ENCODE data around the gene SLC37A1. TPM values are rescaled to one million over a fixed set of nuclear protein-coding genes. Genes with fewer than 3 reads are reported as not detected.

The SLC37A1 gene
- total and polyA plus RNA-seq, 9 of the 15 experiments (the other 6 are each of a cell fraction or from before 2014, with no cell fraction given) = 0.06 to 3.4 (median 0.40) TPM

DNA sequence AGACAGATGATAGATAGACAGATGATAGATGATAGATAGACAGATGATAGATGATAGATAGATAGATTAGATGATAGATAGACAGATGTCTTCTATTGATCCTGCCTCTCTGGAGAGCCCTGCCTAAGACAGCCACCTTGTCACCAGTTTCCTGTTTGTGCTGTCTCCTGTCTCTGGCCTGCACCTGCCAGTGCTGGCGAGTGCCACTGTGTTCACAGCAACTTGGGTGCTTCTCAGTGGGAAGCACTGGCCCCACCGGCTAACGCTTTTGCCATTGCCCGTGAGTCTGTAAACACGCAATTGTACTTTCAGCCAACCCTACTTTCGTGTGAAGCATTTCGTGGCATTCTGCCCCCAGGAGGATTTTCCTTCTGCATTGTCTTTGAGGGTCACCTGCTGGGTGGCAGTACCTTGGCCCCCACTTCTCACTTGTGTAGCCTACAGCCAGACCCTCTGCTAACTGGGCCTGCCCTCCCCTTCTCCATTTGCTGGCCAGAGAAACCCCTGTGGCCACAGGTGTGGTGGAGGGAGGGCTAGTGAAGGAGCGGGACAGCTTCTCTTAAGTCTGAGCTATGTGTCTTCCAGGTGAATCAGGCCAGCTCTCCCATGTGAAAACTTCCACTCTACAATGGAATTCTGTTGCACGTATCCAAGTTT, 116.4 kb downstream of the SLC37A1 start:
- Histone ChIP-seq H3K9ac (ENCODE audit: insufficient read depth in 1 of 2, low read depth in 2 of 2, low read length in 2 of 2) (no peak overlapping the region), H3K36me3 (ENCODE audit: control insufficient read depth, insufficient read depth, low read length) (no peaks in the 10 kb centered on the region), H3K27ac (ENCODE audit: extremely low read depth, low read depth, low read length) (no peak overlapping the region), H3K9me1 (ENCODE audit: control insufficient read depth, insufficient read depth, low read length) (no peaks in the 10 kb centered on the region), H2AFZ (ENCODE audit: low read depth, low read length) (no peak overlapping the region), H3K27me3 (ENCODE audit: control insufficient read depth in 2 of 2, insufficient read depth in 2 of 2, low read length in 2 of 2) (peaks cover 6 to 38% of the 10 kb centered on the region in 2 experiments; a peak in 3 of 5 replicates), H3K4me1 (replicated peaks in 1 of 2; ENCODE audit: control insufficient read depth in 2 of 2, insufficient read depth in 2 of 2, low read length in 2 of 2) (no peaks in the 10 kb centered on the region), H3K4me3 (no peak overlapping the region), H3K9me3 (replicated peaks; ENCODE audit: control insufficient read depth, insufficient read depth, low read depth, low read length) (peaks cover 4% of the 10 kb centered on the region; the same call in 1 of the 2 replicates), H3K4me2 (ENCODE audit: insufficient read depth, low read length) (no peak overlapping the region), H3K79me2 (ENCODE audit: control insufficient read depth, insufficient read depth, low read length) (no peaks in the 10 kb centered on the region), H4K20me1 (replicated peaks; ENCODE audit: control insufficient read depth, insufficient read depth, low read length) (no peaks in the 10 kb centered on the region)
- FAIRE-seq (no peak), ATAC-seq (no peak), DNase-seq (ENCODE audit: extremely low read depth in 1 of 4, low spot score in 3 of 4) (no peak)
- POLR2A ChIA-PET = no interaction called here
- TF ChIP-seq CSDE1 (IDR thresholded peaks at IDR 0.05) (no peak), CREBBP (IDR thresholded peaks at IDR 0.05; ENCODE audit: low read depth, low read length) (peak; percentile 82)
- intact Hi-C loops (cut with micrococcal nuclease) = no loop called here
- BruUV-seq (replicated peaks) = no TSS peak
- in situ Hi-C loops (cut with MboI) = no loop called here
- CTCF ChIA-PET (ENCODE audit: low intra/inter-chr PET ratio) = no interaction called here
- 51% methylated on average over 9 of the region's 9 CpGs for WGBS (ENCODE audit: insufficient coverage, low coverage, missing lambda C conversion rate)

DNA sequence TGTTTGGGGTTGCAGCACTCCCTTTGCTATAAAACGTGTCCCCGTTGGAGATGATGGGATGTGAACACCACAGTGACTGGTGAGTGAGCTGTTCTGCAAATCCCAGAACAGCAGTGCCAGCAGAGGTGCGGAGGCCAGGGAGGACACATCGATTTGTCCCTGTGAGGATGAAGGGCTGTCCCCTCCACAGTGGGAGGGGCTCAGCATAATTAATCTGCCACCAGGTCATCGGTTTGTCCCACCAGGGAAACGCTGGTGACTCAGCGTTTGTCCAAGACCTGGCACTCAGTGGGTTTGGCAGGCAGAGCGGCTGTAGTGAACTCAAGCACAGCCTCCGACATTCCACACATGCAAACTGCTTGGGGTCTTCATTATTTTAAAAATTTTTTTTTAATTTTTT, 117.0 kb downstream of the SLC37A1 start:
- Histone ChIP-seq H3K9me3 (replicated peaks; ENCODE audit: control insufficient read depth, insufficient read depth, low read depth, low read length) (peaks cover 4% of the 10 kb centered on the region; the same call in 1 of the 2 replicates), H3K27ac (ENCODE audit: extremely low read depth, low read depth, low read length) (no peak overlapping the region), H3K9me1 (ENCODE audit: control insufficient read depth, insufficient read depth, low read length) (no peaks in the 10 kb centered on the region), H2AFZ (ENCODE audit: low read depth, low read length) (no peak overlapping the region), H3K4me1 (replicated peaks in 1 of 2; ENCODE audit: control insufficient read depth in 2 of 2, insufficient read depth in 2 of 2, low read length in 2 of 2) (no peaks in the 10 kb centered on the region), H3K4me3 (no peak overlapping the region), H3K79me2 (ENCODE audit: control insufficient read depth, insufficient read depth, low read length) (no peaks in the 10 kb centered on the region), H3K4me2 (ENCODE audit: insufficient read depth, low read length) (no peak overlapping the region), H3K36me3 (ENCODE audit: control insufficient read depth, insufficient read depth, low read length) (no peaks in the 10 kb centered on the region), H3K27me3 (ENCODE audit: control insufficient read depth in 2 of 2, insufficient read depth in 2 of 2, low read length in 2 of 2) (peaks cover 6 to 33% of the 10 kb centered on the region in 2 experiments; a peak in 3 of 5 replicates), H4K20me1 (replicated peaks; ENCODE audit: control insufficient read depth, insufficient read depth, low read length) (no peaks in the 10 kb centered on the region), H3K9ac (ENCODE audit: insufficient read depth in 1 of 2, low read depth in 2 of 2, low read length in 2 of 2) (no peak overlapping the region)
- in situ Hi-C loops (cut with MboI) (no loop called here), intact Hi-C loops (cut with micrococcal nuclease) (no loop called here)
- ATAC-seq (no peak), FAIRE-seq (no peak), DNase-seq (ENCODE audit: extremely low read depth in 1 of 4, low spot score in 3 of 4) (no peak)
- 2% methylated on average over 9 of the region's 9 CpGs for WGBS (ENCODE audit: insufficient coverage, low coverage, missing lambda C conversion rate)
- ChIA-PET CTCF (ENCODE audit: low intra/inter-chr PET ratio) (no interaction called here), POLR2A (no interaction called here)
- TF ChIP-seq SAP30 (IDR thresholded peaks at IDR 0.05; ENCODE audit: borderline replicate concordance, insufficient read depth, low read depth, low read length, poor library complexity, severe bottlenecking) = no peak
- TF ChIP-seq BMI1 (IDR thresholded peaks at IDR 0.05; ENCODE audit: low read length) = no peak
- TF ChIP-seq SMC3 (conservative IDR thresholded peaks at IDR 0.05; ENCODE audit: insufficient read depth, low read depth, low read length) = no peak
- no TSS peak for BruUV-seq (replicated peaks)

Other genes with a start within 250 kb of the SLC37A1 start
- not detected in 2 replicates for gene TFF3, start 198.4 kb upstream of the SLC37A1 start, total RNA-seq (2014; rRNA removed)
- gene TFF3, start 198.4 kb upstream of the SLC37A1 start, total RNA-seq (2014; rRNA removed; fragmentation: Illumina TruSeq; extraction: Trizol) = not detected in 2 replicates
- not detected in 2 replicates for gene TFF3, start 198.4 kb upstream of the SLC37A1 start, total RNA-seq (2015; rRNA removed; fragmentation: Illumina TruSeq; extraction: Trizol)
- 0.72 and 0.78 TPM in 2 replicates for gene TFF3, start 198.4 kb upstream of the SLC37A1 start, total RNA-seq (2021)
- gene TFF3, start 198.4 kb upstream of the SLC37A1 start, polyA plus RNA-seq (2011; rRNA removed) = 0.07 TPM in 1 of 2 replicates, not detected in the other
- not detected in 2 replicates for gene TFF3, start 198.4 kb upstream of the SLC37A1 start, polyA plus RNA-seq (2014; fragmentation: Illumina TruSeq; extraction: Trizol)
- not detected for gene TFF3, start 198.4 kb upstream of the SLC37A1 start, polyA plus RNA-seq (2014; fragmentation: Nextera tagmentation; extraction: Ambion mirVana)
- gene TFF3, start 198.4 kb upstream of the SLC37A1 start, polyA plus RNA-seq (2014; rRNA removed) = not detected in 2 replicates
- gene TFF2, start 162.9 kb upstream of the SLC37A1 start, total RNA-seq (2014; rRNA removed) = not detected in 2 replicates
- gene TFF2, start 162.9 kb upstream of the SLC37A1 start, total RNA-seq (2014; rRNA removed; fragmentation: Illumina TruSeq; extraction: Trizol) = not detected in 2 replicates
- gene TFF2, start 162.9 kb upstream of the SLC37A1 start, total RNA-seq (2015; rRNA removed; fragmentation: Illumina TruSeq; extraction: Trizol) = not detected in 2 replicates
- gene TFF2, start 162.9 kb upstream of the SLC37A1 start, total RNA-seq (2021) = not detected in 2 replicates
- gene TFF2, start 162.9 kb upstream of the SLC37A1 start, polyA plus RNA-seq (2011; rRNA removed) = not detected in 2 replicates
- gene TFF2, start 162.9 kb upstream of the SLC37A1 start, polyA plus RNA-seq (2014; fragmentation: Illumina TruSeq; extraction: Trizol) = not detected in 2 replicates
- not detected for gene TFF2, start 162.9 kb upstream of the SLC37A1 start, polyA plus RNA-seq (2014; fragmentation: Nextera tagmentation; extraction: Ambion mirVana)
- gene TFF2, start 162.9 kb upstream of the SLC37A1 start, polyA plus RNA-seq (2014; rRNA removed) = not detected in 2 replicates
- gene TFF1, start 147.3 kb upstream of the SLC37A1 start, total RNA-seq (2014; rRNA removed) = not detected in 2 replicates
- gene TFF1, start 147.3 kb upstream of the SLC37A1 start, total RNA-seq (2014; rRNA removed; fragmentation: Illumina TruSeq; extraction: Trizol) = not detected in 2 replicates
- gene TFF1, start 147.3 kb upstream of the SLC37A1 start, total RNA-seq (2015; rRNA removed; fragmentation: Illumina TruSeq; extraction: Trizol) = not detected in 2 replicates
- gene TFF1, start 147.3 kb upstream of the SLC37A1 start, total RNA-seq (2021) = 0.31 and 0.98 TPM in 2 replicates
- gene TFF1, start 147.3 kb upstream of the SLC37A1 start, polyA plus RNA-seq (2011; rRNA removed) = not detected in 2 replicates
- not detected in 2 replicates for gene TFF1, start 147.3 kb upstream of the SLC37A1 start, polyA plus RNA-seq (2014; fragmentation: Illumina TruSeq; extraction: Trizol)
- gene TFF1, start 147.3 kb upstream of the SLC37A1 start, polyA plus RNA-seq (2014; fragmentation: Nextera tagmentation; extraction: Ambion mirVana) = not detected
- gene TFF1, start 147.3 kb upstream of the SLC37A1 start, polyA plus RNA-seq (2014; rRNA removed) = not detected in 2 replicates
- gene TMPRSS3, start 117.8 kb upstream of the SLC37A1 start, total RNA-seq (2014; rRNA removed) = not detected in 2 replicates
- not detected in 2 replicates for gene TMPRSS3, start 117.8 kb upstream of the SLC37A1 start, total RNA-seq (2014; rRNA removed; fragmentation: Illumina TruSeq; extraction: Trizol)
- not detected in 2 replicates for gene TMPRSS3, start 117.8 kb upstream of the SLC37A1 start, total RNA-seq (2015; rRNA removed; fragmentation: Illumina TruSeq; extraction: Trizol)
- not detected in 2 replicates for gene TMPRSS3, start 117.8 kb upstream of the SLC37A1 start, total RNA-seq (2021)
- gene TMPRSS3, start 117.8 kb upstream of the SLC37A1 start, polyA plus RNA-seq (2011; rRNA removed) = 0.04 and 0.07 TPM in 2 replicates
- gene TMPRSS3, start 117.8 kb upstream of the SLC37A1 start, polyA plus RNA-seq (2014; fragmentation: Illumina TruSeq; extraction: Trizol) = not detected in 2 replicates
- not detected for gene TMPRSS3, start 117.8 kb upstream of the SLC37A1 start, polyA plus RNA-seq (2014; fragmentation: Nextera tagmentation; extraction: Ambion mirVana)
- gene TMPRSS3, start 117.8 kb upstream of the SLC37A1 start, polyA plus RNA-seq (2014; rRNA removed) = not detected in 2 replicates
- 1.4 and 2.9 TPM in 2 replicates for gene UBASH3A, start 110.0 kb upstream of the SLC37A1 start, total RNA-seq (2014; rRNA removed)
- 0.35 and 0.47 TPM in 2 replicates for gene UBASH3A, start 110.0 kb upstream of the SLC37A1 start, total RNA-seq (2014; rRNA removed; fragmentation: Illumina TruSeq; extraction: Trizol)
- 0.90 and 1.1 TPM in 2 replicates for gene UBASH3A, start 110.0 kb upstream of the SLC37A1 start, total RNA-seq (2015; rRNA removed; fragmentation: Illumina TruSeq; extraction: Trizol)
- gene UBASH3A, start 110.0 kb upstream of the SLC37A1 start, total RNA-seq (2021) = 1.5 and 1.8 TPM in 2 replicates
- 1.4 and 4.4 TPM in 2 replicates for gene UBASH3A, start 110.0 kb upstream of the SLC37A1 start, polyA plus RNA-seq (2011; rRNA removed)
- 1.1 and 1.4 TPM in 2 replicates for gene UBASH3A, start 110.0 kb upstream of the SLC37A1 start, polyA plus RNA-seq (2014; fragmentation: Illumina TruSeq; extraction: Trizol)
- under 1 TPM; 0.23 to 0.25 TPM for gene UBASH3A, start 110.0 kb upstream of the SLC37A1 start, polyA plus RNA-seq (2014; fragmentation: Nextera tagmentation; extraction: Ambion mirVana)
- 1.0 and 1.4 TPM in 2 replicates for gene UBASH3A, start 110.0 kb upstream of the SLC37A1 start, polyA plus RNA-seq (2014; rRNA removed)
- not detected in 2 replicates for gene RSPH1, start 17.6 kb upstream of the SLC37A1 start, total RNA-seq (2014; rRNA removed)
- not detected in 2 replicates for gene RSPH1, start 17.6 kb upstream of the SLC37A1 start, total RNA-seq (2014; rRNA removed; fragmentation: Illumina TruSeq; extraction: Trizol)
- gene RSPH1, start 17.6 kb upstream of the SLC37A1 start, total RNA-seq (2015; rRNA removed; fragmentation: Illumina TruSeq; extraction: Trizol) = not detected in 2 replicates
- gene RSPH1, start 17.6 kb upstream of the SLC37A1 start, total RNA-seq (2021) = not detected in 2 replicates
- gene RSPH1, start 17.6 kb upstream of the SLC37A1 start, polyA plus RNA-seq (2011; rRNA removed) = 0.17 TPM in 1 of 2 replicates, not detected in the other
- not detected in 2 replicates for gene RSPH1, start 17.6 kb upstream of the SLC37A1 start, polyA plus RNA-seq (2014; fragmentation: Illumina TruSeq; extraction: Trizol)
- not detected for gene RSPH1, start 17.6 kb upstream of the SLC37A1 start, polyA plus RNA-seq (2014; fragmentation: Nextera tagmentation; extraction: Ambion mirVana)
- gene RSPH1, start 17.6 kb upstream of the SLC37A1 start, polyA plus RNA-seq (2014; rRNA removed) = not detected in 2 replicates
- gene PDE9A, start 139.8 kb downstream of the SLC37A1 start, total RNA-seq (2014; rRNA removed) = not detected in 2 replicates
- gene PDE9A, start 139.8 kb downstream of the SLC37A1 start, total RNA-seq (2014; rRNA removed; fragmentation: Illumina TruSeq; extraction: Trizol) = not detected in 2 replicates
- gene PDE9A, start 139.8 kb downstream of the SLC37A1 start, total RNA-seq (2015; rRNA removed; fragmentation: Illumina TruSeq; extraction: Trizol) = not detected in 2 replicates
- gene PDE9A, start 139.8 kb downstream of the SLC37A1 start, total RNA-seq (2021) = 0.27 TPM in 1 of 2 replicates, not detected in the other
- gene PDE9A, start 139.8 kb downstream of the SLC37A1 start, polyA plus RNA-seq (2011; rRNA removed) = 0.07 TPM in 1 of 2 replicates, not detected in the other
- gene PDE9A, start 139.8 kb downstream of the SLC37A1 start, polyA plus RNA-seq (2014; fragmentation: Illumina TruSeq; extraction: Trizol) = not detected in 2 replicates
- gene PDE9A, start 139.8 kb downstream of the SLC37A1 start, polyA plus RNA-seq (2014; fragmentation: Nextera tagmentation; extraction: Ambion mirVana) = not detected
- not detected in 2 replicates for gene PDE9A, start 139.8 kb downstream of the SLC37A1 start, polyA plus RNA-seq (2014; rRNA removed)

Data from K562 (cell line).